ENCODE results near the gene ZSWIM1. TPM values are rescaled to one million over a fixed set of nuclear protein-coding genes. Genes with fewer than 3 reads are reported as not detected.

Gene ZSWIM1
- total and polyA plus RNA-seq, 2 of the 8 experiments (the other 6 are each of a cell fraction or from before 2014, with no cell fraction given), result 14.1 to 15.6 TPM

GRCh38 chr20:45835825-45836224 is 45.2 kb upstream of the ZSWIM1 start:
- no peak overlapping the region for H2AFZ ChIP-seq (ENCODE audit: low read length)
- H2BK15ac ChIP-seq (ENCODE audit: low read length), result no peak overlapping the region
- H3K23me2 ChIP-seq (ENCODE audit: low read depth, low read length), result peaks cover 8% of the 10 kb centered on the region; the same call in 1 of the 2 replicates
- peaks cover 0 to 17% (median 8%) of the 10 kb centered on the region in 4 experiments; a peak in 6 of 7 replicates for H3K4me1 ChIP-seq (replicated peaks in 1 of 4; ENCODE audit: control insufficient read depth in 3 of 4, insufficient read depth in 4 of 4, low read length in 3 of 4)
- FAIRE-seq, result no peak
- H3K36me3 ChIP-seq (ENCODE audit: control insufficient read depth in 2 of 4, insufficient read depth in 4 of 4, low read length in 3 of 4), result peaks cover 0 to 6% (median 3%) of the 10 kb centered on the region in 4 experiments; a peak in 2 of 8 replicates
- no peak overlapping the region for H3K18ac ChIP-seq (ENCODE audit: extremely low read depth, low read length)
- H3K23ac ChIP-seq (ENCODE audit: insufficient read length), result no peak overlapping the region
- no peak overlapping the region for H3K14ac ChIP-seq (ENCODE audit: insufficient read length)
- H3K27ac ChIP-seq (ENCODE audit: low read depth, low read length), result no peak overlapping the region
- peaks cover 0 to 11% of the 10 kb centered on the region in 2 experiments; a peak in 1 of 4 replicates for H3K79me2 ChIP-seq (ENCODE audit: control insufficient read depth in 1 of 2, insufficient read depth in 2 of 2, low read length in 2 of 2)
- no peak overlapping the region for H3K56ac ChIP-seq (replicated peaks; ENCODE audit: insufficient read length, low read depth, low read length)
- H3K4me2 ChIP-seq (ENCODE audit: insufficient read depth in 1 of 2, low read depth in 2 of 2, low read length in 2 of 2), result no peak overlapping the region
- ChIA-PET POLR2A (ENCODE audit: partially characterized antibody) (interaction anchor here (4.0 to 13.8 kb wide), 4 partner anchors 12 to 20 kb away, joined by 36 to 178 read pairs (median 54); partner anchors contain the start of genes ACOT8, UBE2C and ZSWIM3), CTCF (ENCODE audit: partially characterized antibody) (interaction anchor here (0.8 to 1.9 kb wide), 2 partner anchors 9 to 14 kb away, joined by 3 to 4 read pairs; no protein-coding TSS in a partner anchor)
- H4K5ac ChIP-seq (ENCODE audit: insufficient read length, low read depth, low read length), result no peak overlapping the region
- H2BK5ac ChIP-seq (ENCODE audit: low read depth, low read length), result no peak overlapping the region
- no peaks in the 10 kb centered on the region for H3K9me3 ChIP-seq (ENCODE audit: insufficient read depth in 2 of 2, low read depth in 1 of 2, low read length in 1 of 2)
- H4K91ac ChIP-seq (replicated peaks; ENCODE audit: insufficient read length, low read length), result peak overlapping the region; percentile 13
- H4K8ac ChIP-seq (ENCODE audit: extremely low read depth, insufficient read depth, low read length), result no peak overlapping the region
- H3K27me3 ChIP-seq (replicated peaks in 1 of 4; ENCODE audit: control insufficient read depth in 3 of 4, extremely low read depth in 1 of 4, insufficient read depth in 3 of 4, low read length in 3 of 4), result no peaks in the 10 kb centered on the region
- H2AK5ac ChIP-seq (ENCODE audit: low read depth, low read length), result no peak overlapping the region
- no peak overlapping the region for H2BK12ac ChIP-seq (ENCODE audit: low read depth, low read length)
- 97% methylated on average over 5 of the region's 5 CpGs; no CpG with 5 or more reads in 1 of the 2 experiments for WGBS, 2 experiments (ENCODE audit: extremely low coverage in 1 of 2, insufficient coverage in 1 of 2, insufficient read length in 1 of 2, insufficient replicate concordance in 2 of 2, low coverage in 1 of 2, low lambda C conversion rate in 2 of 2, missing lambda C conversion rate in 1 of 2)
- peaks cover 0 to 4% of the 10 kb centered on the region in 2 experiments for H4K20me1 ChIP-seq (replicated peaks in 1 of 2; ENCODE audit: control insufficient read depth in 1 of 2, insufficient read depth in 2 of 2, low read length in 2 of 2)
- H2BK20ac ChIP-seq (ENCODE audit: low read length), result no peak overlapping the region
- no peak overlapping the region for H3K4me3 ChIP-seq (ENCODE audit: extremely low read depth in 1 of 4, insufficient read depth in 2 of 4, low read depth in 3 of 4, low read length in 4 of 4)
- no peak overlapping the region for H2BK120ac ChIP-seq (replicated peaks; ENCODE audit: low read depth, low read length)
- H3K9ac ChIP-seq (replicated peaks in 1 of 4; ENCODE audit: extremely low read depth in 1 of 4, low read depth in 3 of 4, low read length in 3 of 4), result no peak overlapping the region
- peaks cover 9% of the 10 kb centered on the region for H3K79me1 ChIP-seq (ENCODE audit: low read depth, low read length)
- no peak overlapping the region for H3K4ac ChIP-seq (replicated peaks; ENCODE audit: insufficient read length, low read depth, low read length)
- DNase-seq (ENCODE audit: low read depth in 1 of 2, low spot score in 2 of 2), result no peak
- TF ChIP-seq SRF (IDR thresholded peaks at IDR 0.05; ENCODE audit: low read depth, low read length), result no peak
- no peak for TF ChIP-seq RNF2 (IDR thresholded peaks at IDR 0.05; ENCODE audit: borderline replicate concordance, low read depth, low read length, missing control alignments, poor library complexity, severe bottlenecking)
- no peak for TF ChIP-seq HDAC6 (IDR thresholded peaks at IDR 0.05; ENCODE audit: low read depth, low read length)
- TF ChIP-seq EZH2 (IDR thresholded peaks at IDR 0.05; ENCODE audit: low read depth, low read length, severe bottlenecking), result no peak
- no peak for TF ChIP-seq GABPA (IDR thresholded peaks at IDR 0.05; ENCODE audit: borderline replicate concordance, insufficient read depth, low read length)
- TF ChIP-seq RXRA (IDR thresholded peaks at IDR 0.05; ENCODE audit: insufficient read depth, low read depth, low read length), result no peak
- TF ChIP-seq USF2 (IDR thresholded peaks at IDR 0.05; ENCODE audit: low read length), result no peak
- TF ChIP-seq CBX8 (IDR thresholded peaks at IDR 0.05; ENCODE audit: borderline replicate concordance, low read depth, low read length), result no peak
- TF ChIP-seq SIX5 (IDR thresholded peaks at IDR 0.05; ENCODE audit: low read depth, low read length), result no peak
- no peak for TF ChIP-seq RFX5 (IDR thresholded peaks at IDR 0.05; ENCODE audit: borderline replicate concordance, low read depth, low read length)
- TF ChIP-seq CHD1 (IDR thresholded peaks at IDR 0.05; ENCODE audit: low read depth, low read length), result no peak
- TF ChIP-seq MAX (IDR thresholded peaks at IDR 0.05), result no peak

Measured in H1 (cell line).